MM.1S (cell line): ENCODE results near the gene TTC34.

ENCODE experiments used
- EZH2 ChIP-seq: fragments of 300-600 bp; sonication (generic); optimal IDR thresholded peaks from 2 replicates; pipeline ENCODE3; 2017; ENCODE audit warnings: low read depth, mild to moderate bottlenecking, antibody characterized with exemption, low read length, mixed read lengths
- TF ChIP-seq, protein P1 (sequence below): fragments of 300-600 bp; sonication (generic); IDR thresholded peaks from 2 replicates; pipeline ENCODE4 v1.5.1; 2016; ENCODE audit warnings: antibody characterized with exemption, low read length, mixed read lengths

DNA sequence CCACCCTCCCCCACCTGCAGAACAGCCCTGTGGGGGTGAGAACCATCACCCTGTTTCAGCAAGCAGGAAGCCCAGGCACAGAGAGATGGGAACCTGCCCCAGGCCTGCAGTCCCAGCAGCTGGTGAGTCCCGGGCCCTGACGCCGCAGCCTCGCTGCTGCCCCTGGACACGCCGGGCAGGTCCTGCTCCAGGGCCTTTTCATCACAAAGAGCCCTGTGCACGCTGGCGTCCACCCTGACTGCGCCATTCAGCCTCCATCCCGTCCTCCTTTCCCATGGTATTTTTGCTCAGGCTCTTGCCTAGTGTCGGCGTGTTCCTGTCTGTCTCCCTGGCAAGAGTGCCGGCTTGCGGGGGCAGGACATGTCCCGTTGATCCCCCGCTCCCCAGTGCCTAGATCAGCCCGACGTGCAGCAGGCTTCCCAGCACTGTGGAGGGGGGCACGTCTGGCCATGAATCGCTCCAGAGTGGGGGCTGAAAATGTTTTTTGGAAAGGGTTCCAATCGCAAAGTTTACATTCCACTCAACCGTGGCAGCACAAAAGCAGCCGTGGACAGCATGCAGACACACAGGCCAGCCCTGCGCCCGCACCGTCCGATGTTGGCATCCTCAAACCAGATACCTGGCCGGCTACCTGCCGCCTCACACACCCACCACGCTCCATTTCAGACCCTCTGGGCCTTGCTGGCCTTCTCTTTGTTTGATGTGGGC is 6.3 kb upstream of the TTC34 start:
- TF ChIP-seq, protein P1, sequence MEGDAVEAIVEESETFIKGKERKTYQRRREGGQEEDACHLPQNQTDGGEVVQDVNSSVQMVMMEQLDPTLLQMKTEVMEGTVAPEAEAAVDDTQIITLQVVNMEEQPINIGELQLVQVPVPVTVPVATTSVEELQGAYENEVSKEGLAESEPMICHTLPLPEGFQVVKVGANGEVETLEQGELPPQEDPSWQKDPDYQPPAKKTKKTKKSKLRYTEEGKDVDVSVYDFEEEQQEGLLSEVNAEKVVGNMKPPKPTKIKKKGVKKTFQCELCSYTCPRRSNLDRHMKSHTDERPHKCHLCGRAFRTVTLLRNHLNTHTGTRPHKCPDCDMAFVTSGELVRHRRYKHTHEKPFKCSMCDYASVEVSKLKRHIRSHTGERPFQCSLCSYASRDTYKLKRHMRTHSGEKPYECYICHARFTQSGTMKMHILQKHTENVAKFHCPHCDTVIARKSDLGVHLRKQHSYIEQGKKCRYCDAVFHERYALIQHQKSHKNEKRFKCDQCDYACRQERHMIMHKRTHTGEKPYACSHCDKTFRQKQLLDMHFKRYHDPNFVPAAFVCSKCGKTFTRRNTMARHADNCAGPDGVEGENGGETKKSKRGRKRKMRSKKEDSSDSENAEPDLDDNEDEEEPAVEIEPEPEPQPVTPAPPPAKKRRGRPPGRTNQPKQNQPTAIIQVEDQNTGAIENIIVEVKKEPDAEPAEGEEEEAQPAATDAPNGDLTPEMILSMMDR = no peak
- TF ChIP-seq EZH2 = no peak
